ENCODE data around the gene CHST15.

CHST15 gene

GRCh38 chr10:124127563-124127962 lies 34.2 kb upstream of the CHST15 start:
- no peak overlapping the region for H3K27ac ChIP-seq

GRCh38 chr10:124126983-124127385 lies 33.6 kb upstream of the CHST15 start:
- no peak overlapping the region for H3K27ac ChIP-seq
- TF ChIP-seq ZFX (IDR thresholded peaks at IDR 0.05) (no peak), CTCF (conservative IDR thresholded peaks at IDR 0.05) (no peak)

More at GRCh38 chr10:124127563-124127962, 34.2 kb upstream of the CHST15 start:
- TF ChIP-seq CTCF (conservative IDR thresholded peaks at IDR 0.05) (no peak), ZFX (IDR thresholded peaks at IDR 0.05) (no peak)

- no peak overlapping the region for H3K27ac ChIP-seq
- TF ChIP-seq ZFX (IDR thresholded peaks at IDR 0.05) (no peak), CTCF (conservative IDR thresholded peaks at IDR 0.05) (no peak)
These were observed 33.0 kb upstream of the CHST15 start for GRCh38 chr10:124126145-124126982.

GRCh38 chr10:124125305-124126116 lies 32.1 kb upstream of the CHST15 start:
- TF ChIP-seq ZFX (IDR thresholded peaks at IDR 0.05) (no peak), CTCF (conservative IDR thresholded peaks at IDR 0.05) (no peak; the same call in 1 of the 2 replicates)
- H3K27ac ChIP-seq = no peak overlapping the region

- no peak for TF ChIP-seq ZFX (IDR thresholded peaks at IDR 0.05)
- no peak for TF ChIP-seq CTCF (conservative IDR thresholded peaks at IDR 0.05)
- no peak overlapping the region for H3K27ac ChIP-seq
These were observed 31.4 kb upstream of the CHST15 start for GRCh38 chr10:124124769-124125161.

- no peak for TF ChIP-seq ZFX (IDR thresholded peaks at IDR 0.05)
- H3K27ac ChIP-seq = no peak overlapping the region
These were observed 30.8 kb upstream of the CHST15 start for GRCh38 chr10:124124123-124124768.

- TF ChIP-seq CTCF (conservative IDR thresholded peaks at IDR 0.05) = no peak
- TF ChIP-seq ZFX (IDR thresholded peaks at IDR 0.05) = no peak
- H3K27ac ChIP-seq = no peak overlapping the region
These were observed 29.8 kb upstream of the CHST15 start for GRCh38 chr10:124123156-124123555.
